ENCODE measurements around the gene CDH22.

Gene CDH22

DNA sequence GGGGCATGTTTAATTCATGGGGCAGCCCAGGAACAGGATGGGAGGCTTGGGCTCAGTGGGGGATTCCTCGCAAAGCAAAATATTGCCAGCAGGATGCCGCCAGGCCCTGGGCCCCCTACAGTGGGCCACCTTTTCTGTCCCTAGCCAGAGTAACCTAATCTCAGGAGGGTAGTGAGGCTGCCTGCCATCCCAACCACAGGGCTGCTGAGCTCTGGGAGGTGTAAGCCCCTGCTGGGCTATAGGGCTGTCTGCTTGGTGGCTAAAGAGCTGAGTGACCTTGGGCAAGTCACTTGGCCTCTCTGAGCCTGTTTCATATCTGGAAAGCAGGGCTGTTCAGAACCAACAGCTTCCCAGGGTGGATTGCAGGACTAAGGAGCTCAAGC, 35.7 kb upstream of the CDH22 start:
- DNase-seq (ENCODE audit: low read depth) = no peak

DNA sequence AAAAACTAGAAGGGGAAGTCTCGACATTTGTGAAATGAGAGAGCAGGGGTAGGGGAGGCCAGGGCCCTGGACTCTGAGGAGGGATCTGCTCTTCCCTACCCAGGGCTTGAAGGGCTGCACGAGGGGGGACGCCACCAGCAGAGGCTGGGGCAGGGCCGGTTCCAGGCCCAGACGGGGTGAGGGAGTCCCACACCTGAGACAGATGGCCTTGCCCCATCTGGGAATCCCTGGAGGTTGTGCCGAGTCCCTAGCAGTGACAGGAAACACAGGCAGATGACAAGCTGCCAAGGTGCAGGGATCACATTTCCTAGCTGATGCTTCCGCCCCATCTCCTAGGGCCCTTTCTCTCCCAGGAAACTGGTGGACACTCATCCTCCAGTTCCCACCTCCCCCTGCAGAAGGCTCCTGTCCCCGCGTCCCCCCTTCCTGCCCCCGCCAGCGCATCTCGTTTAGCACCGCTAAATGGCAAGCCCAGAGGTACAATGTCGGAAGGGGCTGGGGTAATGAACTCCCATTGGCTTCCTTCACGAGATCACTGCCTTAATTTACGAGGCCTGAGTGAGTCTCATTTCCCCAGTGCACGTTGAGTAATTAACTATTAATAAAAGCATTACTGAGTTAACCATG, 35.2 kb upstream of the CDH22 start:
- no peak for DNase-seq (ENCODE audit: low read depth)

- no peak for DNase-seq (ENCODE audit: low read depth)
Observed at GRCh38 chr20:46342451-46343347, 34.4 kb upstream of the CDH22 start.

- no peak for DNase-seq (ENCODE audit: low read depth)
Observed at GRCh38 chr20:46342010-46342378, 33.7 kb upstream of the CDH22 start.

DNA sequence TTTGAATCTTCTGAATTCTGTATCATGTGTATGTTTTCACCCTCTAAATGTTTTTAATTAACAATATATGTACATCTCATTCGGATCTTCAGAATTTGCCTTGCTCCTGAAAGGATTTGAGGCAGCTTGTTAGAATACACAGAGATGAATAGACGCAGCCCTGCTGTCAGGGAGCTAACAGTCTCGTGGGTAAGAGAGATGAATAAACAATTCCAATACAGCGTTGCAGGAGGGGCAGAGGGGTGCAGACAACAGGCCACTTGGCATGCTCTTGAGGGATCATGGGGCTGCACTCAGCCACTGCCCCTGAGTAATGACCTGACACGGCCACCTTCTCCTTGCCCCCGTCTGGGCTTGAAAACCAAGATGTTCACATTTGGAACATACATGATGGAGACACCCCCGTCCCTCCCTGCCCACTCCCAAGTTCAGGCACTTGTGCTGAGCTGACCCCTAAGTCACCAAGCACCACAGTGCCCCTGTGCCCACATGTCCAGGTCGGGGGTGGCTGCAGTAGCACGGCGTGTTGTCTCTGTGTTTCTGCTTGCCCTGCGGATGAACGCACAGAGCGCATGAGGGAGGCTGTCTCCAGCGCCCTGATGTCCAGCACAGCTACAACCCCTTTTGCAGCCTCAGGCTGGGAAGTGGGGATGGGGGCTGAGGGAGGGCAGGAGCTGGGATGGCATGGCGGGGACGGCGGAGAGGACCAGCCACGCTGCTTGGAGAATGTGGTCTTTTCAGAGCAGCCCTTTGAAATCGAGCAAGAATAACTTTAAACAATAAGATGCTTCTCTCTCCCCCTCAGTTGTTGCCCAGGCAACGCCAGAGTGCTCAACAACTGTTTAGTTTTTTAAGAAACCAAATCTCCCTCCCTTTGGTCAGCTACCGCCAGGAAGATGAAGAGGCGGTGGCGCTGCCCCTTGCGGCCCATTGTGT, 33.0 kb upstream of the CDH22 start:
- DNase-seq (ENCODE audit: low read depth) = no peak

- no peak for DNase-seq (ENCODE audit: low read depth)
Observed at GRCh38 chr20:46339037-46339436, 30.7 kb upstream of the CDH22 start.

DNA sequence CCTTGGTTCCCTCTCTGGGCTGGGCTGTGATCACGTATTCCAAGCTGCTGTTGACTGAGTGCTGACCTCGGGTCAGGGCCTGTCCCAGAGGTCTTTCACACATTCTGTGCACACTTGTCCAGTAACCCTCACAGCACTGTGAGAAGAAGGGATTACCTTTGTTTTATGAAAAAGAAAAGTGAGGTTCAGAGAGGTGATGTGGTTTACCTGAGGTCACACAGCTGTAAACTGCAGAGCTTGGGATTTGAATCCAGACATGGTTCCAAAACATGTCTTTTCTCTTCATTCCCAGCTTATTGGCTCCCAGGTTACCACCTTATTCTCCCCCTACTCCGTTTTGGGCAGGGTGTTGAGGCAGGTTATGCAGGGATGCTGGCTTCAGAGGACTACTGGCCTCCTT, 28.4 kb upstream of the CDH22 start:
- no peak for DNase-seq (ENCODE audit: low read depth)

DNA sequence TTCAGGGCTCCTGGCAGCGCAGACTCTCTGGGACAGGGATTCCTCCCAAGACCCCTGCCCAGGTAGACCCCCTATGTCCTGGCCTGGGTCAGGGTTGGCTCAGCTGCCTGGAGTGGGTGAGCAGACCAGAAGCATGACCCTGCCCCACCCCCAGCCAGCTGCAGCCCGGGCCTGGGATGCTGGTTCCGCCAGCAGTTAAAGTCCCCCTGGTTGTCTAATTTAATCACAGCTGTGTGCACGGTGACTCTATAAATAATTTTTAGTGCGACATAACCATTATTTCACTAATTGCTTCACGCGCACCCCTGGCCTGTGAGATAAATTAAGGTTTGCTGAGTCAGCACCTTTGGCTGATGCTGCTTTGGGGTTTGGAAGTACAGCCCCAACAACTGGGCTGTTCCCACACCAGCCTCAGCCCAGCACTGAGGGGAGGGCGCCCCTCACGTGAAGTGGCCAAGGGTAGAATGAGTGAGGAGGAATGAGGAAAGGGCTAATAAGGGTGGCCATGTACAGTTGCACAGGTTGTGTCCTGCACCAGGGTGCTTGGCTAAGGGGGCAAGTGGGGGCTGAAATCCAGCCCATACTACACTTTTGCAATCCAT, 26.1 kb upstream of the CDH22 start:
- DNase-seq (ENCODE audit: low read depth) = no peak

DNA sequence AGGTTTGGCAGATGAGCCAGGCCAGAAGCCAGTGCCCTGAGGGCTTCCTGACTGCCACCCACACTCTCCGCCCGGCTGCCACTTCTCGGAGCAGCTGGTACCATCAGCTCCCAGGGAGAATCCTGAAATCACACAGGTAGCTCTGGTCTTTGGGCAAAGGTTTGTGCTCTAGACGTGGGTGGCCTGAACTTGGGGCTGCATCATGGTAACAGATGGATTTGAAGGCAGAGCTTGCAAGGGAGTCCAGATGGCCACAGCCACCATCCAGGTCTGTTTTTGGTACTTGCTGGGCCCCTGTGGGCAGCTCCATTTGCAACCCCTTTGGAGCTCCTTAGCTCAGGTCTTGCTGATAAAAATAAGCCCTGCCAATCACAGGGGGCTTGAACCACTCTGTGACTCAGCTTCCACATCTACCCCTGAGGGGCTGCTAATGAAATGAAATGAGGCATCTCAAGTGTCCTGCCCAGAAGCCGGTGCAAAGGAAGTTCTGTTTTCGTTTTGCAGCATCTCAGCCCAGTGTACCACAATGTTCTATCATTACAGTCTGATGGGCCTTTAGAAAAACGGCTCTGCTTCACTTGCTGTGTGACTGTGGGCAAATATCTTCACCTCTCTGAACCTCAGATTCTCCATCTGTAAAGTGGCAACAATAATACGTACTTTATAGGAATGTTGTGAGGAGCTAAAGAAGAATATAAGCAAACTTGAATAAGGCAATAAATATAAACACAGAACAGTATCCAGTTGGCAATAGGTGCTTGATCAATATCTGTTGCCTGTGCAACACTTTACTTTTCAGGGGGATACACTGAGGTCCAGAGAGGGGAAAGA, 25.1 kb upstream of the CDH22 start:
- no peak for DNase-seq (ENCODE audit: low read depth)

DNA sequence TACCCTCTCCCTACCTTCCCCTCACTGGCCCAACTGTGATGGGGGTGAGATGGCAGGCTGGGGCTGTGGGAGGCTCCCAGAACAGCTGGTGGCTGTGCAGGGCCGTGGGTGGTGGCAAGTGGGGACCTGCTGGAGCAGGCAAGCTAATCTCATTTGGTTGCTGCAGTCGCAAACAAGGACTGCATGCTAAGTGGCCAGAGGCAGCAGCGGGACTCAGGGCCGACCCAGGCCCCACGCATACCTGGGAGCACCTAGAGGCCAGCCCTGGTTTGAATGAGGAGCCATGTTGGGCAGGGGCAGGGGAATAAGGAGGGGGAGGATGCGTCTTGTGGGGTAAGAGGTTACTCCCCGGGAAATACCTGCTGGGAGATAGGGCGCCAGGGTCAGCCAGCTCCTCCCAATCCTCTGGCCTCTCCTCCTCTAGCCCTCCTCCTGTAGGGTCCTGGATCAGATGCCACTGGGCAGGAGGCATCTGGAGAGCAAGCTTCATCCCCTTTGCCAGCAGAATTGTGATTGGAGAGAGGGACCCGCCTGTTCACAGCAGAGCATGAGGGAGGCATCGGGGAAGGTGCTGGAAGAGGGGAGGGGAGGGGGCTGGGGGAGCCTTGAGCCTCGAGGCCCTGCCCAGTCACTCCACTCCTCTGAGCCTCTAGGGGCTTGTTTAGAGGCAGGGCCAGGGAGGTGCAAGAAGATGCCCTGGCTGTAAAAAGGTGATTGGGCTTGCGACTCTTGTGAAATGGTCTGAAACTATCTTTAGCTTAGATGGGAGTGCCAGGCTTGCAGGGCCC, 24.3 kb upstream of the CDH22 start:
- no peak for DNase-seq (ENCODE audit: low read depth)

- no peak for DNase-seq (ENCODE audit: low read depth)
Observed at GRCh38 chr20:46331611-46332361, 23.5 kb upstream of the CDH22 start.

- no peak for DNase-seq (ENCODE audit: low read depth)
Observed at GRCh38 chr20:46330831-46331371, 22.6 kb upstream of the CDH22 start.

DNA sequence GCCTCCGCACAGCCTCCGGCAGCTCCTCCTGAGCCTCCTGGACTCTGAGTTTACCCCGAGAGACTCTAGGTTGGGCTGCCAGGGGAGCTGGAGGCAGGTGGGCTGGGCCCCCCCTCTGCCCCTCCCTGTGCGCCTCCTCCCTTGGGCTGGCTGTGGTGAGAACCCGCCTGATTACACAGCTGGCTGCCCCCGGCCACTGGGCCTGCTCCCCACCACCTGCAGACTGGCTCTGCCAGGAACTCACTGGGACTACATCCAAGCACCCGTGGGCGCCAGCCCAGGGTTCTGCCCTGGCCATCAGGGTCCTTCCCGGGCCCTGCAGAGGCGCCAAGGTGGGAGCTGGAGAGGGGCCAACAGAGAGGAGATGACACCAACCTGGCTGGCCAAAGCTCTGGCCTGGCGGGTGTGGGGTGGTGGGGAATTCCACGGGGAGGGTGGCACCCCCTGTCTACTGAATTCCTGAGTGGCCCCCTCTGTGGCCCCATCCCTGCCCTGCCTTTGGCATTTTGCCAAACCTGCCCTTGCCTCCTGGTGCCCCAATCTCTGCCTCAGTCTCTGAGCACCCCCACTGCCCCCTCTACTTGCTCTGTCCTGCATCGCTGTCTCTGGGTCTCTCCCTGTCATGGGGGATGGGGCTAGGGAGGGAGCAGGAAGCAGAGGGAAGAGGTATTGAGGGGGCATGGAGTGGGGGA, 21.9 kb upstream of the CDH22 start:
- DNase-seq (ENCODE audit: low read depth) = no peak

GRCh38 chr20:46328200-46328882, 20.0 kb upstream of the CDH22 start:
- DNase-seq (ENCODE audit: low read depth) = no peak

DNA sequence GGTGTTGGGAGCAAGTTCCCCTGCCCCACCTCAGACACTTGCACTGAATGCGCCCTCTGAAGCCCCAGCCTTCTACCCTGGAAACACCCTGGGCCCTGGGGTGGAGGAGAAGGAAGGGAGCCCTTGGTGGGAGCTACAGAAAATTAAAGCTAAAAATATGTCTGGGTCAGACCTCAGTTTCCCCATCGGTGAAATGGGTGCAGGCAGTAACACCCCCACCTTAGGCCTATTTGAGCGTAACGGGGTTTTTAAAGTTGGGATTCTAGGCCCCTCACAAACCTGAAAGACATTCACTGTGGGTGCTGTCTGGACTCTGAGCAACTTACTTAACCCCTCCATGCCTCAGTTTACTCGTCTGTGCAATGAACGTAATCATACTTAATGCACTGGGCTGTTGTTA, 19.3 kb upstream of the CDH22 start:
- DNase-seq (ENCODE audit: low read depth) = no peak

DNA sequence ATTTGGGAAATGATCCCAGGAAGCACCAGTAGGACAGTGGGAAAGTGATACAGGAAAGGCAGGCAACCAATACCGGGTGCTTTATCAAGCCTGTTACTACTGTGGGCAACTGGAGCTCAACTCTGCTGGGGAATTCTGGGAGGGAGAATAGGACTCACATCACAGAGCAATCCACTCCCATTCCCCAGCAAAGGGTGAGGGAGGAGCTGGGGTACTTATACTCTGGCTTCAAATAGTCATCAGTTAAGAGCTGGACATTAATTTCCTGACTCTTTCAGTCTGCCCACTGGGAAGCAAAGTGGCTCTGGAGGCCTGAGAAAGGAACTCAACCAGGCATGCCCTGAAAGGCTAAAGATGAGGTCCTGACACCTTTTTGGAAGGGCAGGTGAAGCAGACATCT, 17.5 kb upstream of the CDH22 start:
- DNase-seq (ENCODE audit: low read depth) = no peak

DNA sequence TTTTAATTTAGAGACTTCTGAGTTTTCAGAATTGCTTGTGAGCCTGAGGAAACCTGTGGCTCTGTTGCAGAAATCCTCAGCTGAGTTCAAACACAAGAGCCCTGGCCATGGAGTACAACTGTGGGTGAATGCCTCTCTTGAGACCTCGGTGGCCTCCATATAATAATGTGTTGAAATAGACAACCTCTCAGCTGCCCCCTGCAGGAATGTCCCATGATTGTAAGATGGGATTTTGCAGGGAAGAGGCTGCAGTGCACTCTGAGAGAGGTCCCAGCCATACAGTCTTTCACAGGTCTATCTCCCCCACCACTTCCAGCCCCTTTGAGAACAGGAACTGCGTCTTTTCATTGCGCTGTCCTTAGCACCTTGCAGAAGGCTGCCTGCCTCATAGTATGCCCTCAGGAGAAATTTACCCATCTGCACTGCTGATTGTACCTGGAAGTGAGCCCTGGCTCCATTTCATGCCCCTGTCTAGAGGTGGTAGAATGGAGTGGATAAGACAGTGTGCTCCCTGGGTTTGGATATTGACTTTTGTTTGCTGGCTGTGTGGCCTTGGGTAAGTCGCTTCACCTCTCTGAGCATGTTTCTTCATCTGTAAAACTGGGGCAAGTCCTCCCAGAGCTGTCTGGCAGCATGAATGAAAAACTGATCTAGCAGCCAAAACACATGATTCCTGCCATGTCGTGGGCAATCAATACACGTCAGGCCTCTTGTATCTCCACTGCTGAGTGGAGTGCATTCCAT, 16.8 kb upstream of the CDH22 start:
- no peak for DNase-seq (ENCODE audit: low read depth)

GRCh38 chr20:46324379-46324778, 16.1 kb upstream of the CDH22 start:
- no peak for DNase-seq (ENCODE audit: low read depth)

Measured in GM04503 (cell line).